Lower leg skin (tissue), 3 donors: ENCODE data around the gene IGDCC3.

Source experiments
- POLR2A ChIP-seq, 2 donors: fragments of 450-650 bp; IDR thresholded peaks; one replicate each; pipeline ENCODE4 v1.6.1; 2016 to 2017; ENCODE audit warnings: antibody characterized with exemption in 2 of 2, mild to moderate bottlenecking in 1 of 2, moderate library complexity in 1 of 2
- TF ChIP-seq, protein P1 (sequence below), 3 donors: fragments of 450-650 bp; IDR thresholded peaks; one replicate each; pipeline ENCODE4 v1.5.1; 2016; ENCODE audit warnings: antibody characterized with exemption in 3 of 3, mild to moderate bottlenecking in 3 of 3, moderate library complexity in 2 of 3

DNA sequence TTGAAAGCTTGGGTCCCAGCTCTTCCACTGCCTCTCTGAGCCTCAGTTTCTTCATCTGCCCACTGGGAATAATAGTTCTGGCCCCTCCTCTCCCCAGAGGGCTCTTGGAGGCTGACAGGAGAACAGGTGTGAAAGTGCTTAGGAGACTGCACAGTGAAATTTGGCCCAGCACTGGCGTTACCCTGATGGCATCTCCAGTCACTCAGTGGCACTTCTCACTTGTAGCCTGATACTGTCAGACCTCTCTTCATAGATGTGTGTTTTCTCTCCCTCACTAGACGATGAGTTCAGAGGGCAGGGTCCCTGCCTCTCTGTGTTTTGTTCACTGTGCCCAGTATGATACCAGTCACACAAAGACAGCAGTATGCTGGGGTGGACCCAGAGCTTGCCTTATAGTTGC lies 22.2 kb upstream of the IGDCC3 start:
- TF ChIP-seq, protein P1, sequence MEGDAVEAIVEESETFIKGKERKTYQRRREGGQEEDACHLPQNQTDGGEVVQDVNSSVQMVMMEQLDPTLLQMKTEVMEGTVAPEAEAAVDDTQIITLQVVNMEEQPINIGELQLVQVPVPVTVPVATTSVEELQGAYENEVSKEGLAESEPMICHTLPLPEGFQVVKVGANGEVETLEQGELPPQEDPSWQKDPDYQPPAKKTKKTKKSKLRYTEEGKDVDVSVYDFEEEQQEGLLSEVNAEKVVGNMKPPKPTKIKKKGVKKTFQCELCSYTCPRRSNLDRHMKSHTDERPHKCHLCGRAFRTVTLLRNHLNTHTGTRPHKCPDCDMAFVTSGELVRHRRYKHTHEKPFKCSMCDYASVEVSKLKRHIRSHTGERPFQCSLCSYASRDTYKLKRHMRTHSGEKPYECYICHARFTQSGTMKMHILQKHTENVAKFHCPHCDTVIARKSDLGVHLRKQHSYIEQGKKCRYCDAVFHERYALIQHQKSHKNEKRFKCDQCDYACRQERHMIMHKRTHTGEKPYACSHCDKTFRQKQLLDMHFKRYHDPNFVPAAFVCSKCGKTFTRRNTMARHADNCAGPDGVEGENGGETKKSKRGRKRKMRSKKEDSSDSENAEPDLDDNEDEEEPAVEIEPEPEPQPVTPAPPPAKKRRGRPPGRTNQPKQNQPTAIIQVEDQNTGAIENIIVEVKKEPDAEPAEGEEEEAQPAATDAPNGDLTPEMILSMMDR (IDR thresholded peaks at IDR 0.05): no peak
- no peak for TF ChIP-seq POLR2A (IDR thresholded peaks at IDR 0.05)
